Stimulated activated CD4-positive, alpha-beta T cell treated with anti-CD3 and anti-CD28 coated beads, Interleukin-1b, Interleukin-23, amount 100 ng/mL, for 24 hours (primary cell): ENCODE results near the gene SHOC2.

ENCODE experiments used
- DNase-seq, 4 experiments: peaks; one replicate each; pipeline ENCODE4 v3.0.0-alpha.2; 2020; ENCODE audit warnings: low read depth in 4 of 4, low spot score in 1 of 4

Gene SHOC2

GRCh38 chr10:110944792-110945396 is 25.5 kb downstream of the SHOC2 start:
- no peak for DNase-seq

GRCh38 chr10:110946496-110946895 is 27.1 kb downstream of the SHOC2 start:
- DNase-seq = no peak

- DNase-seq = no peak
These were observed 27.7 kb downstream of the SHOC2 start for GRCh38 chr10:110947061-110947595.

GRCh38 chr10:110951381-110951780 is 32.0 kb downstream of the SHOC2 start:
- no peak for DNase-seq

GRCh38 chr10:110957606-110958005 is 38.2 kb downstream of the SHOC2 start:
- DNase-seq = no peak

GRCh38 chr10:110959379-110960332 is 40.3 kb downstream of the SHOC2 start:
- DNase-seq = no peak

GRCh38 chr10:110960333-110960712 is 40.9 kb downstream of the SHOC2 start:
- no peak for DNase-seq

- DNase-seq = no peak
These were observed 43.0 kb downstream of the SHOC2 start for GRCh38 chr10:110962443-110962842.

GRCh38 chr10:110963162-110963561 is 43.8 kb downstream of the SHOC2 start:
- no peak for DNase-seq

GRCh38 chr10:110964681-110965080 is 45.3 kb downstream of the SHOC2 start:
- no peak for DNase-seq

- no peak for DNase-seq
These were observed 45.8 kb downstream of the SHOC2 start for GRCh38 chr10:110965216-110965615.

GRCh38 chr10:110966146-110966545 is 46.7 kb downstream of the SHOC2 start:
- DNase-seq = no peak

- no peak for DNase-seq
These were observed 47.7 kb downstream of the SHOC2 start for GRCh38 chr10:110967009-110967630.

- no peak for DNase-seq
These were observed 48.2 kb downstream of the SHOC2 start for GRCh38 chr10:110967645-110968044.

GRCh38 chr10:110969183-110969582 is 49.8 kb downstream of the SHOC2 start:
- DNase-seq = no peak

GRCh38 chr10:110971638-110972037 is 52.2 kb downstream of the SHOC2 start:
- DNase-seq = no peak

GRCh38 chr10:110972231-110973134 is 53.1 kb downstream of the SHOC2 start:
- no peak for DNase-seq

- DNase-seq = no peak
These were observed 54.0 kb downstream of the SHOC2 start for GRCh38 chr10:110973400-110973799.

- no peak for DNase-seq
These were observed 57.2 kb downstream of the SHOC2 start for GRCh38 chr10:110976577-110976976.

GRCh38 chr10:110977662-110978061 is 58.3 kb downstream of the SHOC2 start:
- no peak for DNase-seq

GRCh38 chr10:110978204-110978603 is 58.8 kb downstream of the SHOC2 start:
- DNase-seq = no peak
